CD14-positive monocyte (primary cell): ENCODE measurements around the gene DYRK1A. TPM values are rescaled to one million over a fixed set of nuclear protein-coding genes. Genes with fewer than 3 reads are reported as not detected.

Source experiments
- DNase-seq, 3 donors: peaks; one replicate each; pipeline ENCODE4 v3.0.0-alpha.2; 2011 to 2022
- H2AFZ ChIP-seq: 2 replicates; pipeline ENCODE4 v1.6.0; 2012; ENCODE audit warnings: mild to moderate bottlenecking, low read depth, low read length, inconsistent platforms; ENCODE audit not compliant: insufficient read depth, poor library complexity, severe bottlenecking
- H3K27ac ChIP-seq, 2 donors: 1 replicate in 1 of 2; 2 replicates in 1 of 2; pipeline ENCODE4 v1.5.1; 2012 to 2013; ENCODE audit warnings: low read length in 2 of 2, control low read depth in 1 of 2, inconsistent platforms in 1 of 2, low read depth in 1 of 2, mild to moderate bottlenecking in 1 of 2
- H3K27me3 ChIP-seq, 2 donors: one replicate each; pipeline versions ENCODE4 v1.6.0 to v1.6.1; 2011 to 2013; ENCODE audit warnings: low read length in 2 of 2; ENCODE audit not compliant: control insufficient read depth in 2 of 2, insufficient read depth in 2 of 2
- H3K36me3 ChIP-seq, 2 donors: replicated peaks in 1 of 2; 1 replicate in 1 of 2; 2 replicates in 1 of 2; pipeline versions ENCODE4 v1.5.1 to v1.6.1; 2012 to 2013; ENCODE audit warnings: low read length in 2 of 2, control low read depth in 1 of 2, inconsistent platforms in 1 of 2, mild to moderate bottlenecking in 1 of 2; ENCODE audit not compliant: insufficient read depth in 2 of 2, control insufficient read depth in 1 of 2
- H3K4me1 ChIP-seq, 2 donors: 1 replicate in 1 of 2; 2 replicates in 1 of 2; pipeline versions ENCODE4 v1.5.1 to v1.6.1; 2012 to 2013; ENCODE audit warnings: low read length in 2 of 2, control low read depth in 1 of 2, inconsistent platforms in 1 of 2, mild to moderate bottlenecking in 1 of 2, moderate library complexity in 1 of 2; ENCODE audit not compliant: insufficient read depth in 2 of 2, control insufficient read depth in 1 of 2
- H3K4me2 ChIP-seq: replicated peaks from 2 replicates; pipeline ENCODE3; 2012; ENCODE audit warnings: low read length, moderate library complexity, mild to moderate bottlenecking; ENCODE audit not compliant: poor library complexity, severe bottlenecking; ENCODE audit errors: extremely low read depth
- H3K4me3 ChIP-seq, 3 experiments: fragments of 200-600 bp in 1 of 3; sonication (generic) in 1 of 3; replicated peaks in 1 of 3; 1 replicate in 2 of 3; 2 replicates in 1 of 3; pipeline ENCODE4 v1.5.1; 2011 to 2013; ENCODE audit warnings: low read length in 3 of 3, mild to moderate bottlenecking in 3 of 3, control low read depth in 2 of 3, low read depth in 2 of 3, inconsistent platforms in 1 of 3, moderate library complexity in 1 of 3
- H3K79me2 ChIP-seq: 2 replicates; pipeline ENCODE4 v1.6.0; 2012; ENCODE audit warnings: mild to moderate bottlenecking, control low read depth, inconsistent platforms, low read length, moderate library complexity; ENCODE audit not compliant: insufficient read depth
- H3K9ac ChIP-seq: 2 replicates; pipeline ENCODE4 v1.6.0; 2017; ENCODE audit warnings: low read length, mild to moderate bottlenecking; ENCODE audit not compliant: insufficient read depth, poor library complexity, severe bottlenecking
- H3K9me3 ChIP-seq, 2 donors: replicated peaks in 1 of 2; 1 replicate in 1 of 2; 2 replicates in 1 of 2; pipeline versions ENCODE4 v1.5.1 to v1.6.1; 2012 to 2013; ENCODE audit warnings: low read length in 2 of 2, control low read depth in 1 of 2; ENCODE audit not compliant: control insufficient read depth in 1 of 2, insufficient read depth in 1 of 2
- H4K20me1 ChIP-seq: 2 replicates; pipeline ENCODE4 v1.6.0; 2012; ENCODE audit warnings: mild to moderate bottlenecking, low read length, control low read depth, moderate library complexity; ENCODE audit not compliant: insufficient read depth
- H3K27ac Mint-ChIP-seq, 7 donors: one replicate each; pipeline ENCODE4 v1.8.0; 2020; ENCODE audit warnings: mild to moderate bottlenecking in 7 of 7, mixed read lengths in 7 of 7, moderate library complexity in 6 of 7, inconsistent platforms in 2 of 7
- H3K27me3 Mint-ChIP-seq, 3 donors: one replicate each; pipeline ENCODE4 v1.8.0; 2021 to 2022; ENCODE audit warnings: low read depth in 3 of 3, mild to moderate bottlenecking in 3 of 3, mixed read lengths in 3 of 3, moderate library complexity in 3 of 3, inconsistent platforms in 1 of 3
- H3K36me3 Mint-ChIP-seq, 2 donors: one replicate each; pipeline ENCODE4 v1.8.0; 2020; ENCODE audit warnings: mixed read lengths in 2 of 2, inconsistent platforms in 1 of 2, mild to moderate bottlenecking in 1 of 2
- H3K4me1 Mint-ChIP-seq: one replicate; pipeline ENCODE4 v1.8.0; 2020; ENCODE audit warnings: mild to moderate bottlenecking, mixed read lengths
- H3K4me3 Mint-ChIP-seq, 2 donors: one replicate each; pipeline ENCODE4 v1.8.0; 2020; ENCODE audit warnings: mild to moderate bottlenecking in 2 of 2, mixed read lengths in 2 of 2, moderate library complexity in 1 of 2
- H3K9me3 Mint-ChIP-seq, 7 donors: one replicate each; pipeline ENCODE4 v1.8.0; 2020 to 2022; ENCODE audit warnings: mixed read lengths in 7 of 7, mild to moderate bottlenecking in 6 of 7, moderate library complexity in 6 of 7, inconsistent platforms in 2 of 7
- CTCF ChIP-seq: fragments of 200-600 bp; IDR thresholded peaks from one replicate; pipeline ENCODE4 v1.8.0; 2022; ENCODE audit warnings: antibody characterized with exemption, mild to moderate bottlenecking
- WGBS: methylation state at CpG from one replicate; pipeline ENCODE4 v1.1.5; 2013; ENCODE audit warnings: missing lambda C conversion rate; ENCODE audit not compliant: insufficient coverage; 5-methylcytosine and 5-hydroxymethylcytosine counted together
- intact Hi-C, 2 donors: fragments of 100-400 bp; cut with micrococcal nuclease; formaldehyde crosslinking; loops; one replicate each; pipeline versions ENCODE4 v1.15.0 to v1.15.1; 2023
- polyA plus RNA-seq, 3 donors: library from polyadenylated mRNA; depleted of rRNA in 1 of 3; unstranded in 2 of 3; stranded (reverse) in 1 of 3; fragments of 300-500 nt in 2 of 3; fragments of >200 nt in 1 of 3; fragmentation: Illumina TruSeq in 2 of 3; gene quantifications; 1 replicate in 2 of 3; 2 replicates in 1 of 3; pipeline ENCODE4 v1.2.3, GENCODE V29; 2012 to 2021

Gene DYRK1A
- polyA plus RNA-seq, 3 donors: 1.8 to 53.5 (median 2.4) TPM

- TF ChIP-seq CTCF: no peak
- no peak overlapping the region for H3K27ac Mint-ChIP-seq
- 92% methylated on average over 4 of the region's 7 CpGs for whole genome bisulfite sequencing
- H3K36me3 Mint-ChIP-seq: no peaks in the 10 kb centered on the region
- no peaks in the 10 kb centered on the region for H3K4me1 ChIP-seq
- H3K4me2 ChIP-seq: no peak overlapping the region
- peaks cover 18 to 38% (median 32%) of the 10 kb centered on the region in 3 donors for H3K27me3 Mint-ChIP-seq
- intact Hi-C loops: no loop called here
- no peak overlapping the region for H3K4me3 Mint-ChIP-seq
- no peak for DNase-seq
- H3K9me3 Mint-ChIP-seq: peaks cover 0 to 15% (median 8%) of the 10 kb centered on the region in 7 donors
- H3K9me3 ChIP-seq: no peaks in the 10 kb centered on the region
- H3K4me3 ChIP-seq: no peak overlapping the region
- no peak overlapping the region for H3K9ac ChIP-seq
- no peaks in the 10 kb centered on the region for H3K36me3 ChIP-seq
- no peaks in the 10 kb centered on the region for H3K79me2 ChIP-seq
- no peak overlapping the region for H3K27ac ChIP-seq
- no peaks in the 10 kb centered on the region for H3K4me1 Mint-ChIP-seq
- H2AFZ ChIP-seq: no peak overlapping the region
- no peaks in the 10 kb centered on the region for H4K20me1 ChIP-seq
- peaks cover 4 to 21% of the 10 kb centered on the region in 2 donors for H3K27me3 ChIP-seq
Observed at GRCh38 chr21:37535672-37536071, 169.1 kb downstream of the DYRK1A start.

DNA sequence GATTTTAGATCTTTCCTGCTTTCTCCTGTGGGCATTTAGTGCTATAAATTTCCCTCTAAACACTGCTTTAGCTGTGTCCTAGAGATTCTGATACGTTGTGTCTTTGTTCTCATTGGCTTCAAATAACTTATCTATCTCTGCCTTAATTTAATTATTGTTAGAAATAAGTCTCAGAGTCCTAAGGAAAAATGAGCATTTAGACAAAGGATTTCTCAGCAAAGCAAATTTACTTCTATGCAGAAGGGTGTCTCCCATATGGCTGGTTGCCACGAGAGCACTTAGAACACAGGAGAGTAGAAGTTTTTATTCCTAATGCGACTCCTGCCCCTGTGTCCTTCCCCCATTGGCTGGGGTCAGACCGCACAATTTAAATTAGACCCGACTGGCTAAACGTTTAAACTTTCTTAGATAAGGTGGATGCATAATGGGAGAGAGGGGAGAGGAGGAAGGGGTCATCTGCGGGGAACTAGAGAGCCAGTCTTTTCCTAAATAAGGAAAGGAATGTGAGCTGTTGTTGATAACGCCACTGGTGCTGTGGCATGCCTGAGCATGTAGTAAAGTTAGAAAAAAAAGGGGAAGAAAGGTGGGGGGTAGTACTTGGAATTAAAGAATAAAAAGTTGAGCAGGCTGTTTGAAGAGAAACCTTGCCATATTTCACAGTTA lies 170.2 kb downstream of the DYRK1A start:
- DNase-seq: no peak
- H3K9ac ChIP-seq: no peak overlapping the region
- no peak overlapping the region for H3K4me2 ChIP-seq
- H3K36me3 Mint-ChIP-seq: no peaks in the 10 kb centered on the region
- H3K27ac ChIP-seq: no peak overlapping the region
- H3K9me3 Mint-ChIP-seq: peaks cover 0 to 15% (median 10%) of the 10 kb centered on the region in 7 donors
- H3K4me1 Mint-ChIP-seq: no peaks in the 10 kb centered on the region
- TF ChIP-seq CTCF: no peak
- H3K27me3 ChIP-seq: peaks cover 0 to 10% of the 10 kb centered on the region in 2 donors
- H4K20me1 ChIP-seq: no peaks in the 10 kb centered on the region
- H3K79me2 ChIP-seq: no peaks in the 10 kb centered on the region
- H3K27ac Mint-ChIP-seq: peak overlapping the region in 2 of 7 donors; percentile 36 to 59
- no peak overlapping the region for H2AFZ ChIP-seq
- no peaks in the 10 kb centered on the region for H3K4me1 ChIP-seq
- no peaks in the 10 kb centered on the region for H3K36me3 ChIP-seq
- intact Hi-C loops: no loop called here
- no peaks in the 10 kb centered on the region for H3K9me3 ChIP-seq
- no peak overlapping the region for H3K4me3 Mint-ChIP-seq
- peaks cover 9 to 28% (median 21%) of the 10 kb centered on the region in 3 donors for H3K27me3 Mint-ChIP-seq
- 43% methylated on average over 6 of the region's 8 CpGs for WGBS
- H3K4me3 ChIP-seq: no peak overlapping the region
